Caco-2 (cell line): ENCODE data around the gene TSPAN18. TPM values are rescaled to one million over a fixed set of nuclear protein-coding genes. Genes with fewer than 3 reads are reported as not detected.

Experiments used
- BruUV-seq: library from RNA; stranded (reverse); fragments of 400-500 nt; replicated peaks from 2 replicates; lab custom pipeline; 2021; lab: Mats Ljungman, UMichigan
- CTCF ChIA-PET: fragments of 300-600 bp; sonication (Branson Sonifier 250); formaldehyde crosslinking; loops from one replicate; lab custom pipeline; 2022; ENCODE audit warnings: antibody characterized with exemption; lab: Charles Lee
- POLR2A ChIA-PET: fragments of 300-600 bp; sonication (Branson Sonifier 250); formaldehyde crosslinking; loops from one replicate; lab custom pipeline; 2022; ENCODE audit warnings: antibody characterized with exemption; lab: Charles Lee
- DNase-seq, 2 experiments: peaks; one replicate each; pipeline versions ENCODE4 v3.0.0 to v3.0.0-alpha.2; 2020 to 2022
- H3K27me3 ChIP-seq: replicated peaks from 2 replicates; pipeline ENCODE4 v1.6.0; 2011; ENCODE audit warnings: low read length; ENCODE audit not compliant: control insufficient read depth, insufficient read depth
- H3K36me3 ChIP-seq: 2 replicates; pipeline ENCODE4 v1.5.1; 2011; ENCODE audit warnings: low read length; ENCODE audit not compliant: control insufficient read depth, insufficient read depth
- H3K4me1 ChIP-seq: fragments of 250-450 bp; sonication (Bioruptor Pico); 2 replicates; pipeline ENCODE4 v1.5.1; 2020; ENCODE audit warnings: mild to moderate bottlenecking
- H3K4me3 ChIP-seq: 2 replicates; pipeline ENCODE4 v1.5.1; 2011; ENCODE audit warnings: low read depth, mild to moderate bottlenecking, control low read depth, low read length
- H3K9me3 ChIP-seq: fragments of 250-450 bp; sonication (Bioruptor Pico); 2 replicates; pipeline ENCODE4 v1.5.1; 2020; ENCODE audit warnings: mild to moderate bottlenecking, moderate library complexity
- H3K27ac Mint-ChIP-seq: one replicate; pipeline ENCODE4 v1.8.0; 2022; ENCODE audit warnings: mixed read lengths; ENCODE audit not compliant: unreplicated experiment
- H3K27me3 Mint-ChIP-seq: one replicate; pipeline ENCODE4 v1.8.0; 2022; ENCODE audit warnings: mixed read lengths; ENCODE audit not compliant: insufficient read depth, unreplicated experiment
- H3K36me3 Mint-ChIP-seq: one replicate; pipeline ENCODE4 v1.8.0; 2022; ENCODE audit warnings: mild to moderate bottlenecking, mixed read lengths; ENCODE audit not compliant: insufficient read depth, unreplicated experiment
- H3K4me1 Mint-ChIP-seq: one replicate; pipeline ENCODE4 v1.8.0; 2022; ENCODE audit warnings: low read depth, mixed read lengths; ENCODE audit not compliant: unreplicated experiment
- H3K4me3 Mint-ChIP-seq: one replicate; pipeline ENCODE4 v1.8.0; 2022; ENCODE audit warnings: mild to moderate bottlenecking, moderate library complexity, mixed read lengths; ENCODE audit not compliant: unreplicated experiment
- H3K9me3 Mint-ChIP-seq: one replicate; pipeline ENCODE4 v1.8.0; 2022; ENCODE audit warnings: mixed read lengths; ENCODE audit not compliant: unreplicated experiment
- intact Hi-C: fragments of 100-400 bp; cut with micrococcal nuclease; formaldehyde crosslinking; loops from one replicate; pipeline ENCODE4 v1.10.0; 2022; ENCODE audit not compliant: unreplicated experiment
- total RNA-seq: library from RNA; stranded (reverse); gene quantifications from 2 replicates; pipeline ENCODE4 v1.2.3, GENCODE V29; 2022
- TF ChIP-seq, protein P1 (sequence below), 2 experiments: fragments of 200-600 bp in 1 of 2; IDR thresholded peaks; 1 replicate in 1 of 2; 2 replicates in 1 of 2; pipeline versions ENCODE4 v1.5.1 to v1.8.0; 2011 to 2022; ENCODE audit warnings: antibody characterized with exemption in 1 of 2, control low read depth in 1 of 2, inconsistent platforms in 1 of 2, low read depth in 1 of 2, low read length in 1 of 2, mild to moderate bottlenecking in 1 of 2, moderate library complexity in 1 of 2; ENCODE audit not compliant: insufficient read depth in 1 of 2, severe bottlenecking in 1 of 2, unreplicated experiment in 1 of 2

The TSPAN18 gene
- total RNA-seq, 1 experiment from 2014 or later: 7.4 TPM

GRCh38 chr11:44971185-44971584 lies 244.4 kb downstream of the TSPAN18 start:
- Histone ChIP-seq H3K36me3 (no peaks in the 10 kb centered on the region), H3K9me3 (no peaks in the 10 kb centered on the region), H3K27me3 (no peaks in the 10 kb centered on the region), H3K4me3 (no peak overlapping the region), H3K4me1 (no peaks in the 10 kb centered on the region)
- Mint-ChIP-seq H3K4me1 (no peaks in the 10 kb centered on the region), H3K9me3 (no peaks in the 10 kb centered on the region), H3K4me3 (no peak overlapping the region), H3K27me3 (no peaks in the 10 kb centered on the region), H3K36me3 (no peaks in the 10 kb centered on the region), H3K27ac (no peak overlapping the region)
- intact Hi-C loops: no loop called here
- POLR2A ChIA-PET: no interaction called here
- no TSS peak for BruUV-seq
- TF ChIP-seq, protein P1, sequence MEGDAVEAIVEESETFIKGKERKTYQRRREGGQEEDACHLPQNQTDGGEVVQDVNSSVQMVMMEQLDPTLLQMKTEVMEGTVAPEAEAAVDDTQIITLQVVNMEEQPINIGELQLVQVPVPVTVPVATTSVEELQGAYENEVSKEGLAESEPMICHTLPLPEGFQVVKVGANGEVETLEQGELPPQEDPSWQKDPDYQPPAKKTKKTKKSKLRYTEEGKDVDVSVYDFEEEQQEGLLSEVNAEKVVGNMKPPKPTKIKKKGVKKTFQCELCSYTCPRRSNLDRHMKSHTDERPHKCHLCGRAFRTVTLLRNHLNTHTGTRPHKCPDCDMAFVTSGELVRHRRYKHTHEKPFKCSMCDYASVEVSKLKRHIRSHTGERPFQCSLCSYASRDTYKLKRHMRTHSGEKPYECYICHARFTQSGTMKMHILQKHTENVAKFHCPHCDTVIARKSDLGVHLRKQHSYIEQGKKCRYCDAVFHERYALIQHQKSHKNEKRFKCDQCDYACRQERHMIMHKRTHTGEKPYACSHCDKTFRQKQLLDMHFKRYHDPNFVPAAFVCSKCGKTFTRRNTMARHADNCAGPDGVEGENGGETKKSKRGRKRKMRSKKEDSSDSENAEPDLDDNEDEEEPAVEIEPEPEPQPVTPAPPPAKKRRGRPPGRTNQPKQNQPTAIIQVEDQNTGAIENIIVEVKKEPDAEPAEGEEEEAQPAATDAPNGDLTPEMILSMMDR (IDR thresholded peaks at IDR 0.05; ENCODE audit: insufficient read depth in 1 of 2, low read depth in 1 of 2, low read length in 1 of 2, severe bottlenecking in 1 of 2, unreplicated experiment in 1 of 2): no peak
- no peak for DNase-seq
- CTCF ChIA-PET: no interaction called here

- Mint-ChIP-seq H3K4me3 (no peak overlapping the region), H3K9me3 (no peaks in the 10 kb centered on the region), H3K27ac (no peak overlapping the region), H3K4me1 (peaks cover 6% of the 10 kb centered on the region), H3K27me3 (no peaks in the 10 kb centered on the region), H3K36me3 (no peaks in the 10 kb centered on the region)
- Histone ChIP-seq H3K9me3 (no peaks in the 10 kb centered on the region), H3K4me1 (no peaks in the 10 kb centered on the region), H3K4me3 (no peak overlapping the region), H3K36me3 (no peaks in the 10 kb centered on the region), H3K27me3 (no peaks in the 10 kb centered on the region)
- BruUV-seq: no TSS peak
- intact Hi-C loops: no loop called here
- DNase-seq: no peak
- CTCF ChIA-PET: no interaction called here
- TF ChIP-seq, protein P1 (IDR thresholded peaks at IDR 0.05; ENCODE audit: insufficient read depth in 1 of 2, low read depth in 1 of 2, low read length in 1 of 2, severe bottlenecking in 1 of 2, unreplicated experiment in 1 of 2): no peak
- POLR2A ChIA-PET: no interaction called here
Observed at GRCh38 chr11:44972746-44973435, 246.1 kb downstream of the TSPAN18 start.

DNA sequence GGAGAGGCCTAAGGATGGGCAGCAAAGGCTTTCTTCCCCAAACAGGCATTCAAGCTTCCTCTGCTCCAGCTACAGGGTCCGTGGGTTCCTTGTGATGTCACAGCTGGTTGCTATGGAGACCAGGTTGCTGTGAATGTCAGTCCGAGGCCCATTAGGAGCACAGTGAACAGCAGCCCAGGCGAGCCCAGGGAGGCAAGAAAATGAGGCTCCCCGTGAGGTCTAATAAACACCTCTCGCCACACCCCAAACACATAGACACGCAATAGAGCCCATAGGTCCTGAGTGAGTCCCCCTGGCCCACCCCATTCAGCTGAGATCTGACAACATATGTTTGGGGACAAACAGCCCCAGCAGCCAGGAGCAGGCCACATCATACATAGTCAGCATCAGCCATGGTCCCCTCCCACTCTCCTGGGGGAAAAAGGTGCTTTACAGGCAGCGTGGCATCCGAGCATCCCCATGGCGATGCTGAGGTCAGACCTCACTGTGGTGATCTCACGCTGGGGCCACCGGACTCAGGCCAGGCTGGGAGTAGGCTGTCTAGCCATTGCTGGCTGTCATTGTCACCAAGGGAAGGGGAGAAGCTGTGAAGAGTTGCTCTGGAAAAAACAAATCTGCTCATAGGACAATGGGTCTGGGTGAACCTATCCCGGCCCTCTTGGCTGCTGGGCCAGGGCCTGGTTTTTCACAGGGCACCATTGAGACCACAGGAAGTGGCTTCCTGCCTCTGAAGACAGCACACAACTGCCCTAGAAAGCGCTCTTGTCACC lies 247.1 kb downstream of the TSPAN18 start:
- Histone ChIP-seq H3K27me3 (no peaks in the 10 kb centered on the region), H3K4me1 (peaks cover 5% of the 10 kb centered on the region), H3K9me3 (no peaks in the 10 kb centered on the region), H3K4me3 (no peak overlapping the region), H3K36me3 (no peaks in the 10 kb centered on the region)
- intact Hi-C loops: no loop called here
- no TSS peak for BruUV-seq
- POLR2A ChIA-PET: no interaction called here
- peaks cover 6% of the 10 kb centered on the region for H3K4me1 Mint-ChIP-seq
- no peak overlapping the region for H3K27ac Mint-ChIP-seq
- H3K9me3 Mint-ChIP-seq: no peaks in the 10 kb centered on the region
- TF ChIP-seq, protein P1 (IDR thresholded peaks at IDR 0.05; ENCODE audit: insufficient read depth in 1 of 2, low read depth in 1 of 2, low read length in 1 of 2, severe bottlenecking in 1 of 2, unreplicated experiment in 1 of 2): no peak
- no peak overlapping the region for H3K4me3 Mint-ChIP-seq
- CTCF ChIA-PET: no interaction called here
- H3K27me3 Mint-ChIP-seq: no peaks in the 10 kb centered on the region
- H3K36me3 Mint-ChIP-seq: no peaks in the 10 kb centered on the region
- no peak for DNase-seq
